OCI-LY7 (cell line): ENCODE data around the gene HMG20B. TPM values are rescaled to one million over a fixed set of nuclear protein-coding genes. Genes with fewer than 3 reads are reported as not detected.

Source experiments
- BruUV-seq: library from RNA; stranded (reverse); fragments of 400-500 nt; replicated peaks from 2 replicates; lab custom pipeline; 2021; lab: Mats Ljungman, UMichigan
- CTCF ChIA-PET: fragments of 300-600 bp; sonication (Branson Sonifier 250); formaldehyde crosslinking; loops from one replicate; lab custom pipeline; 2022; ENCODE audit warnings: antibody characterized with exemption; ENCODE audit not compliant: unreplicated experiment; lab: Charles Lee
- POLR2A ChIA-PET: fragments of 300-600 bp; sonication (Branson Sonifier 250); formaldehyde crosslinking; loops from one replicate; lab custom pipeline; 2022; ENCODE audit warnings: antibody characterized with exemption; lab: Charles Lee
- DNase-seq: peaks from one replicate; pipeline ENCODE4 v3.0.0-alpha.2; 2015; ENCODE audit warnings: low spot score
- H2AFZ ChIP-seq: fragments of 200-600 bp; sonication (generic), shearing (Covaris generic); 2 replicates; pipeline ENCODE4 v1.6.1; 2014; ENCODE audit warnings: mild to moderate bottlenecking, antibody characterized with exemption, low read length, moderate library complexity
- H3K27ac ChIP-seq: fragments of 200-600 bp; sonication (generic); 2 replicates; pipeline ENCODE4 v1.5.1; 2014; ENCODE audit warnings: mixed run types, low read depth, mild to moderate bottlenecking, moderate library complexity, low read length, inconsistent platforms; ENCODE audit not compliant: poor library complexity, severe bottlenecking
- H3K36me3 ChIP-seq: fragments of 200-600 bp; sonication (generic); 2 replicates; pipeline ENCODE4 v1.6.1; 2014; ENCODE audit warnings: mild to moderate bottlenecking, antibody characterized with exemption, low read length, moderate library complexity, mixed read lengths; ENCODE audit not compliant: insufficient read depth
- H3K4me1 ChIP-seq: fragments of 200-600 bp; sonication (generic); 2 replicates; pipeline ENCODE4 v1.5.1; 2014; ENCODE audit warnings: mild to moderate bottlenecking, low read length; ENCODE audit not compliant: insufficient read depth, poor library complexity, severe bottlenecking
- H3K4me2 ChIP-seq: fragments of 200-600 bp; sonication (generic); 2 replicates; pipeline ENCODE4 v1.6.1; 2014; ENCODE audit warnings: mild to moderate bottlenecking, low read length
- H3K4me3 ChIP-seq: fragments of 200-600 bp; sonication (generic); 2 replicates; pipeline ENCODE4 v1.5.1; 2014; ENCODE audit warnings: mild to moderate bottlenecking, low read depth, low read length; ENCODE audit not compliant: poor library complexity, severe bottlenecking
- H3K79me2 ChIP-seq: fragments of 200-600 bp; sonication (generic); 2 replicates; pipeline ENCODE4 v1.6.1; 2016; ENCODE audit warnings: low read depth, mild to moderate bottlenecking, low read length, moderate library complexity, mixed read lengths; ENCODE audit not compliant: insufficient read depth
- H3K9me2 ChIP-seq: fragments of 200-600 bp; sonication (generic); 2 replicates; pipeline ENCODE4 v1.6.1; 2016; ENCODE audit warnings: mild to moderate bottlenecking, low read length, mixed read lengths; ENCODE audit not compliant: insufficient read depth
- H3K9me3 ChIP-seq: fragments of 200-600 bp; sonication (generic); 2 replicates; pipeline ENCODE4 v1.6.1; 2014; ENCODE audit warnings: mild to moderate bottlenecking, mixed run types, low read length, mixed read lengths
- H4K20me1 ChIP-seq: fragments of 200-600 bp; sonication (generic); 2 replicates; pipeline ENCODE4 v1.6.1; 2014; ENCODE audit warnings: mild to moderate bottlenecking, antibody characterized with exemption, low read length, moderate library complexity, mixed read lengths; ENCODE audit not compliant: insufficient read depth
- EZH2phosphoT487 ChIP-seq: fragments of 200-600 bp; sonication (generic); IDR thresholded peaks from 2 replicates; pipeline ENCODE4 v1.6.1; 2018; ENCODE audit warnings: low read depth, borderline replicate concordance, mild to moderate bottlenecking, mixed run types, antibody characterized with exemption, low read length, moderate library complexity, mixed read lengths
- intact Hi-C: fragments of 100-400 bp; cut with micrococcal nuclease; formaldehyde crosslinking; loops from one replicate; pipeline ENCODE4 v1.10.0; 2022; ENCODE audit not compliant: unreplicated experiment
- total RNA-seq, 2 experiments: library from RNA; depleted of rRNA in 1 of 2; stranded (reverse); fragments of >200 nt in 1 of 2; shearing (Covaris generic) in 1 of 2; gene quantifications; 2 replicates each; pipeline ENCODE4 v1.2.3, GENCODE V29; 2014 to 2022
- TF ChIP-seq, protein P1 (sequence below): fragments of 200-600 bp; sonication (generic); conservative IDR thresholded peaks from 2 replicates; pipeline ENCODE4 v1.5.1; 2014; ENCODE audit warnings: mild to moderate bottlenecking, antibody characterized with exemption, low read length, moderate library complexity, mixed read lengths

The HMG20B gene
- total RNA-seq, 2 experiments from 2014 or later: 91.0 to 119 TPM

DNA sequence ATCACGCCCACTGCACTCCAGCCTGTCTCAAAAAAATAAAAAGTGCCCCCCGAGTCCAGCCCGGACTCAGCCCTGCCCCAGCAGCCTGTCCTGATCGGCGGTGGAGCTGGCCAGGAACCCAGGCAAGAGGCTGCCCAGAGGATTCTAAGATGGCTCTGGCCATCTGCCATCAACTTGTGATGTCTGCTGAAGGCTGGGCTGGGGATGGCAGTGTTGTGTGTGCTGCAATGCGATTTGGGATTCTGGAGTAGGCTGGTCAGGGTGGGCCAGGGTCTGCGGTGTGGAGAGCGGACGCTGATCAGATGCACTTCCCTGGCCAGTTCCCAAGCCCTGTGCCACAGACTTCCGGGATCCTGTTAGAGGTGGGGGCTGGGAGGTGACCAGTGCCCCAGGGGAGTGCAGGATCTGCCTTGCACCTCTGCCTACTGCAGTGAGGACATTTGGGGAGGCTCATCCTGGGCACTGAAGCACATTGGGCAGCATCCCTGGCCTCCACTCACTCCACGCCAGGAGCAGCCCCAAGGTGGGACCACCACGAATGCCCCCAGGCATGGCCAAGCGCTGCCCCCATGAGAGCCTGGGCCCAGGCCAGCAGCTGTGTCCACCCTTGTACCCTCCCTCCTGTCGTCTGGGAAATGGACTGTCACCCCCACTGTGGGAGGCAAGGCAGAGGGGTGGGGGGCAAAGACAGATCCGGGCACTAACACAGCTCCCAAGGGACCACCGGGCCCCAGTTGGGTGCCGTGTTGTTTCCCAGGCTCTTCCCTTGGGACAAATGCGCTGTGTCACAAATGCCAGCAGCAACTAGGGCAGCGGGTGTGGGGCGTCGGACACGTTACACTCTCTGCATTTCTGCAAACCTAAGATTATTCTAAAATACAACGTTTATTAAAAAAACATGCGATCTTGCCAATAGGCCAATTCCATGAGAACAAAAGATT, 37.3 kb downstream of the HMG20B start:
- TF ChIP-seq, protein P1, sequence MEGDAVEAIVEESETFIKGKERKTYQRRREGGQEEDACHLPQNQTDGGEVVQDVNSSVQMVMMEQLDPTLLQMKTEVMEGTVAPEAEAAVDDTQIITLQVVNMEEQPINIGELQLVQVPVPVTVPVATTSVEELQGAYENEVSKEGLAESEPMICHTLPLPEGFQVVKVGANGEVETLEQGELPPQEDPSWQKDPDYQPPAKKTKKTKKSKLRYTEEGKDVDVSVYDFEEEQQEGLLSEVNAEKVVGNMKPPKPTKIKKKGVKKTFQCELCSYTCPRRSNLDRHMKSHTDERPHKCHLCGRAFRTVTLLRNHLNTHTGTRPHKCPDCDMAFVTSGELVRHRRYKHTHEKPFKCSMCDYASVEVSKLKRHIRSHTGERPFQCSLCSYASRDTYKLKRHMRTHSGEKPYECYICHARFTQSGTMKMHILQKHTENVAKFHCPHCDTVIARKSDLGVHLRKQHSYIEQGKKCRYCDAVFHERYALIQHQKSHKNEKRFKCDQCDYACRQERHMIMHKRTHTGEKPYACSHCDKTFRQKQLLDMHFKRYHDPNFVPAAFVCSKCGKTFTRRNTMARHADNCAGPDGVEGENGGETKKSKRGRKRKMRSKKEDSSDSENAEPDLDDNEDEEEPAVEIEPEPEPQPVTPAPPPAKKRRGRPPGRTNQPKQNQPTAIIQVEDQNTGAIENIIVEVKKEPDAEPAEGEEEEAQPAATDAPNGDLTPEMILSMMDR: no peak
- TF ChIP-seq EZH2phosphoT487: no peak
- DNase-seq: no peak
- Histone ChIP-seq H2AFZ (no peak overlapping the region), H3K4me1 (peaks cover 16% of the 10 kb centered on the region), H3K36me3 (peaks cover 26% of the 10 kb centered on the region), H3K79me2 (no peaks in the 10 kb centered on the region), H3K4me3 (no peak overlapping the region), H3K9me3 (no peaks in the 10 kb centered on the region), H3K4me2 (no peak overlapping the region), H3K27ac (no peak overlapping the region), H4K20me1 (no peaks in the 10 kb centered on the region), H3K9me2 (no peaks in the 10 kb centered on the region)
- no TSS peak for BruUV-seq
- intact Hi-C loops: no loop called here
- ChIA-PET POLR2A (interaction anchor here (0.7 kb wide), 1 partner anchor 185 kb away, joined by 3 read pairs; no protein-coding TSS in a partner anchor), CTCF (no interaction called here)

DNA sequence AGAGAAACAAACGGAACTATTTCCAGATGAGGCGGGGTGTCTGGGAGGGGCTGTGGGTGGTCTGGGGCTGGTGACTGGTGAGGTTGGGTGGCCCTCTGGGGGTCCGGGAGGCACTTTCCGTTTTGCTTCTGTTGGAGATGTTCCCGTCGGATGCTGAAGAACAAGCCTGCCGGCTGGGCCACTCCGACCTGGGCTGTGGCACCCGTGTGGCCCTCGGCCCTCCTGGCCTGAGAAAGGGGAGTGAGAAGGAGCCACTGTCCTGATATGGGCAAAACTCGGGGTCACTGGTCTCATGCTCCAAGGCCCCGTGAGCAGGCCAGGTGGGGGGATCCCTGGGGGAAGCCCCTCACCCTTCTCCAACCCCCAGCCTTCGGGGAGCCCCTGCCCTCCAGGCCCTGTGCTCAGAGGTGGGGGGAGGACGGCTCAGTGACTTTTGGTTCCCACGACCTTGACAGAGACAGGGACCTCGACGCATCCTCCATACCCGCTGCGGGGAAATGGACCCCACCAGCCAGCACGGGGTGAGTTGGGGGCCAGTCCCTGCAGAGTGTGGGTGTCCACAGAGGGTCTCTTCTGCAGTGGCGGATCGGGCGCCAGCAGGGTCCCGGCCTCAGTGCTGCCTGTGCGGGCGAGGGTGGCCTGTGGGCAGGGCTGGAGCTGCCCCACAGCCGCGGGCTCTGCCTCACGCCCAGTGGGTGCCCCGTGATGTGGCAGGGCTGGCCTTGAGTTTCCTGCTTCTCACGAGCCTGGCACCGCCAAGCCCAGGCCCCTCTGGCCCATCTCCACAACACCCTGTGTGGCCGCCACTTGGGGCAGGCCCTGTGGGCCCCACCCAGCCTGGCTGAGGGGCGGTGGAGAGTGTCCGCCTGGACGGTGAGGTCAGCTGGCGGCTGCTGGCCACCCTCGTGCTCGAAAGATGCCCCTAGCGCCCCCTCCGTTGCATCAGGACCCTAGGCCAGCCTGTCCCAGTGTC, 38.3 kb downstream of the HMG20B start:
- H3K79me2 ChIP-seq: no peaks in the 10 kb centered on the region
- H3K9me2 ChIP-seq: no peaks in the 10 kb centered on the region
- H3K4me3 ChIP-seq: no peak overlapping the region
- H2AFZ ChIP-seq: no peak overlapping the region
- peaks cover 26% of the 10 kb centered on the region for H3K36me3 ChIP-seq
- H3K4me2 ChIP-seq: no peak overlapping the region
- no TSS peak for BruUV-seq
- TF ChIP-seq, protein P1: no peak
- TF ChIP-seq EZH2phosphoT487: no peak
- intact Hi-C loops: no loop called here
- POLR2A ChIA-PET: no interaction called here
- H3K4me1 ChIP-seq: peaks cover 11% of the 10 kb centered on the region
- H3K9me3 ChIP-seq: no peaks in the 10 kb centered on the region
- H4K20me1 ChIP-seq: no peaks in the 10 kb centered on the region
- CTCF ChIA-PET: no interaction called here
- no peak overlapping the region for H3K27ac ChIP-seq
- no peak for DNase-seq
